ENCODE results near the gene ATG4B. TPM values are rescaled to one million over a fixed set of nuclear protein-coding genes. Genes with fewer than 3 reads are reported as not detected.

The ATG4B gene
- total RNA-seq, 1 donor from 2014 or later: 120 TPM

- no peak for DNase-seq (ENCODE audit: low read depth)
- no peaks in the 10 kb centered on the region for H3K27me3 ChIP-seq (ENCODE audit: control insufficient read depth, insufficient read depth, low read length)
- TF ChIP-seq CTCF (IDR thresholded peaks at IDR 0.05; ENCODE audit: insufficient read depth, low read length, poor library complexity, severe bottlenecking): no peak
- H3K4me3 ChIP-seq (ENCODE audit: low read depth, low read length): no peak overlapping the region
- peaks cover 1% of the 10 kb centered on the region for H3K36me3 ChIP-seq (ENCODE audit: control insufficient read depth, insufficient read depth, low read length)
Measured at GRCh38 chr2:241640165-241640795, 2.8 kb downstream of the ATG4B start.

GRCh38 chr2:241641631-241642030 is 4.1 kb downstream of the ATG4B start:
- Histone ChIP-seq H3K4me3 (ENCODE audit: low read depth, low read length) (no peak overlapping the region), H3K36me3 (ENCODE audit: control insufficient read depth, insufficient read depth, low read length) (peaks cover 1% of the 10 kb centered on the region), H3K27me3 (ENCODE audit: control insufficient read depth, insufficient read depth, low read length) (no peaks in the 10 kb centered on the region)
- TF ChIP-seq CTCF (IDR thresholded peaks at IDR 0.05; ENCODE audit: insufficient read depth, low read length, poor library complexity, severe bottlenecking): no peak
- DNase-seq (ENCODE audit: low read depth): no peak

GRCh38 chr2:241645056-241645914 is 7.8 kb downstream of the ATG4B start:
- DNase-seq (ENCODE audit: low read depth): no peak
- TF ChIP-seq CTCF (IDR thresholded peaks at IDR 0.05; ENCODE audit: insufficient read depth, low read length, poor library complexity, severe bottlenecking): no peak
- H3K4me3 ChIP-seq (ENCODE audit: low read depth, low read length): no peak overlapping the region
- H3K27me3 ChIP-seq (ENCODE audit: control insufficient read depth, insufficient read depth, low read length): no peaks in the 10 kb centered on the region
- H3K36me3 ChIP-seq (ENCODE audit: control insufficient read depth, insufficient read depth, low read length): no peaks in the 10 kb centered on the region

GRCh38 chr2:241645915-241646645 is 8.6 kb downstream of the ATG4B start:
- H3K36me3 ChIP-seq (ENCODE audit: control insufficient read depth, insufficient read depth, low read length): no peaks in the 10 kb centered on the region
- H3K27me3 ChIP-seq (ENCODE audit: control insufficient read depth, insufficient read depth, low read length): no peaks in the 10 kb centered on the region
- DNase-seq (ENCODE audit: low read depth): no peak
- no peak overlapping the region for H3K4me3 ChIP-seq (ENCODE audit: low read depth, low read length)
- TF ChIP-seq CTCF (IDR thresholded peaks at IDR 0.05; ENCODE audit: insufficient read depth, low read length, poor library complexity, severe bottlenecking): no peak

GRCh38 chr2:241648453-241648852 is 11.0 kb downstream of the ATG4B start:
- no peak for DNase-seq (ENCODE audit: low read depth)
- Histone ChIP-seq H3K4me3 (ENCODE audit: low read depth, low read length) (no peak overlapping the region), H3K36me3 (ENCODE audit: control insufficient read depth, insufficient read depth, low read length) (no peaks in the 10 kb centered on the region), H3K27me3 (ENCODE audit: control insufficient read depth, insufficient read depth, low read length) (no peaks in the 10 kb centered on the region)
- no peak for TF ChIP-seq CTCF (IDR thresholded peaks at IDR 0.05; ENCODE audit: insufficient read depth, low read length, poor library complexity, severe bottlenecking)
